ENCODE measurements around the gene ASPHD2. TPM values are rescaled to one million over a fixed set of nuclear protein-coding genes. Genes with fewer than 3 reads are reported as not detected.
A peak's percentile ranks its signal among the peaks of the same experiment; 100 is the strongest.

The ASPHD2 gene
- total and polyA plus RNA-seq, 10 of the 15 experiments (the other 5 are each of a cell fraction or from before 2014, with no cell fraction given) = 1.6 to 10.6 (median 5.2) TPM

DNA sequence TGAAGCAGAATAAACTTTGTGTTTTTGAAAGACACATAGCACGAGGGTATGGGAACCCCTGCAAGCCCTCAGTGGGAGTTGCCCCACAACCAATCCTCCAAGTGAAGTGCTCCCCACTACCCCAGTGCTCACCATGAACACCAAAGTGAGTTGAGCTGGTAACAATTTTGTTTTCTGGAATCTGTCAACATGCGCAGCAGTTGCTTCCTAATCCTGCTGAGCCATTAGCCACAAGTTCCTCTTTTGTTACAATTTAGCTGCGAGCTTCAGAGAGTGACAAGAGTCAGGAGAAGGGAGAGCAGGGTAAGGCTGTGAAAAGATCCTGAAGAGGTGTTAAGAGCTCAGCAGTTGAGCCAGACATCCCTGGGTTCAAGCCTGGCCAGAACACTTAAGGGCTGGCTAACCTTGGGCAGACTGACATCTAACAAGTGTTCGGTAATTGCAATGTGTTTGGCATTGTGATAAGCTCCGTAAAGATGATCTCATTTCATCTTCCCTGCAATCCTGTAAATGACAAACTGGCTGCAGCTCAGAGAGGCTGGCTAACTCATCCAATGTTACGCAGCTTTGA, 24.1 kb upstream of the ASPHD2 start:
- intact Hi-C loops (cut with micrococcal nuclease; ENCODE audit: unreplicated experiment) (no loop called here), in situ Hi-C loops (cut with MboI) (loop anchor here (5.0 kb wide), 1 partner anchor 57 kb away; no protein-coding TSS in a partner anchor)
- no peak overlapping the region for H3K9ac ChIP-seq (ENCODE audit: control insufficient read depth, insufficient read depth, low read length)
- DNase-seq (ENCODE audit: low read depth, low spot score) (no peak), FAIRE-seq (peak; percentile 76), ATAC-seq (peak; percentile 31; the same call in 2 of the 3 replicates)
- H2AFZ ChIP-seq (ENCODE audit: control insufficient read depth, low read depth, low read length) = no peak overlapping the region
- H3K4me3 ChIP-seq = no peak overlapping the region
- H3K27me3 ChIP-seq (replicated peaks in 1 of 2; ENCODE audit: control insufficient read depth in 2 of 2, insufficient read depth in 2 of 2, low read length in 1 of 2) = no peaks in the 10 kb centered on the region
- no peak overlapping the region for H3K27ac ChIP-seq (ENCODE audit: control insufficient read depth, insufficient read depth)
- 0 out of 2 replicates have a peak overlapping the region, but pooled peaks have one; percentile 5 for H3K4me2 ChIP-seq (ENCODE audit: control insufficient read depth, insufficient read depth)
- H4K20me1 ChIP-seq (ENCODE audit: control insufficient read depth, insufficient read depth) = no peaks in the 10 kb centered on the region
- H3K36me3 ChIP-seq (ENCODE audit: control insufficient read depth in 2 of 2, insufficient read depth in 2 of 2, low read length in 1 of 2) = no peaks in the 10 kb centered on the region
- peak; percentile 17 to 20; a peak in 2 of 4 replicates for TF ChIP-seq IKZF2 (IDR thresholded peaks at IDR 0.05)
- no peak for TF ChIP-seq RAD21 (IDR thresholded peaks at IDR 0.05; ENCODE audit: insufficient read depth, low read depth, low read length)
- 0 out of 2 replicates have a peak, but pooled peaks have one; percentile 13 for TF ChIP-seq RUNX3 (IDR thresholded peaks at IDR 0.05; ENCODE audit: low read length)
- TF ChIP-seq IKZF1 (conservative IDR thresholded peaks at IDR 0.05) = peak; percentile 23; the same call in 1 of the 2 replicates
- TF ChIP-seq POLR2AphosphoS2 (IDR thresholded peaks at IDR 0.05; ENCODE audit: low read depth, low read length) = no peak
- TF ChIP-seq, protein P1, sequence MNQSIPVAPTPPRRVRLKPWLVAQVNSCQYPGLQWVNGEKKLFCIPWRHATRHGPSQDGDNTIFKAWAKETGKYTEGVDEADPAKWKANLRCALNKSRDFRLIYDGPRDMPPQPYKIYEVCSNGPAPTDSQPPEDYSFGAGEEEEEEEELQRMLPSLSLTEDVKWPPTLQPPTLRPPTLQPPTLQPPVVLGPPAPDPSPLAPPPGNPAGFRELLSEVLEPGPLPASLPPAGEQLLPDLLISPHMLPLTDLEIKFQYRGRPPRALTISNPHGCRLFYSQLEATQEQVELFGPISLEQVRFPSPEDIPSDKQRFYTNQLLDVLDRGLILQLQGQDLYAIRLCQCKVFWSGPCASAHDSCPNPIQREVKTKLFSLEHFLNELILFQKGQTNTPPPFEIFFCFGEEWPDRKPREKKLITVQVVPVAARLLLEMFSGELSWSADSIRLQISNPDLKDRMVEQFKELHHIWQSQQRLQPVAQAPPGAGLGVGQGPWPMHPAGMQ (IDR thresholded peaks at IDR 0.05; ENCODE audit: borderline replicate concordance) = no peak
- H3K4me1 ChIP-seq (ENCODE audit: control insufficient read depth, insufficient read depth, low read length) = no peaks in the 10 kb centered on the region; the same call in 1 of the 2 replicates
- H3K9me3 ChIP-seq (replicated peaks; ENCODE audit: control insufficient read depth, insufficient read depth, low read length) = no peaks in the 10 kb centered on the region
- POLR2A ChIA-PET = interaction anchor here (0.9 kb wide), 1 partner anchor 25 kb away, joined by 3 read pairs; no protein-coding TSS in a partner anchor
- SMC1A ChIA-PET (ENCODE audit: uncharacterized antibody, unreplicated experiment) = interaction anchor here (0.7 to 1.2 kb wide), 4 partner anchors 10 to 56 kb away, joined by 3 to 4 read pairs (median 3); no protein-coding TSS in a partner anchor
- 24% methylated on average over 6 of the region's 6 CpGs for WGBS (ENCODE audit: insufficient coverage, insufficient replicate concordance, low lambda C conversion rate, missing lambda C conversion rate)
- H3K79me2 ChIP-seq (ENCODE audit: control insufficient read depth, insufficient read depth, low read length) = no peaks in the 10 kb centered on the region
- no TSS peak for BruUV-seq (replicated peaks)
- CTCF ChIA-PET = interaction anchor here (0.7 to 1.7 kb wide), 6 partner anchors 10 to 55 kb away, joined by 3 to 8 read pairs (median 4); no protein-coding TSS in a partner anchor
- RAD21 ChIA-PET (ENCODE audit: unreplicated experiment) = interaction anchor here (0.7 to 1.1 kb wide), 3 partner anchors 10 to 62 kb away, joined by 3 read pairs; no protein-coding TSS in a partner anchor
